GM19463 (cell line): ENCODE measurements around the gene NIPSNAP2.
A peak's percentile ranks its signal among the peaks of the same experiment; 100 is the strongest.
"Not testable (repeated sequence)": the region's sequence is repeated elsewhere in the genome, so short reads cannot be mapped to it uniquely, and the experiment has no call there.

ENCODE experiments used
- ATAC-seq: cut with Tn5 transposase; IDR thresholded peaks from one replicate; pipeline ENCODE4 v1.9.1; 2021; ENCODE audit warnings: mild to moderate bottlenecking, moderate library complexity; ENCODE audit not compliant: unreplicated experiment

NIPSNAP2 gene

DNA sequence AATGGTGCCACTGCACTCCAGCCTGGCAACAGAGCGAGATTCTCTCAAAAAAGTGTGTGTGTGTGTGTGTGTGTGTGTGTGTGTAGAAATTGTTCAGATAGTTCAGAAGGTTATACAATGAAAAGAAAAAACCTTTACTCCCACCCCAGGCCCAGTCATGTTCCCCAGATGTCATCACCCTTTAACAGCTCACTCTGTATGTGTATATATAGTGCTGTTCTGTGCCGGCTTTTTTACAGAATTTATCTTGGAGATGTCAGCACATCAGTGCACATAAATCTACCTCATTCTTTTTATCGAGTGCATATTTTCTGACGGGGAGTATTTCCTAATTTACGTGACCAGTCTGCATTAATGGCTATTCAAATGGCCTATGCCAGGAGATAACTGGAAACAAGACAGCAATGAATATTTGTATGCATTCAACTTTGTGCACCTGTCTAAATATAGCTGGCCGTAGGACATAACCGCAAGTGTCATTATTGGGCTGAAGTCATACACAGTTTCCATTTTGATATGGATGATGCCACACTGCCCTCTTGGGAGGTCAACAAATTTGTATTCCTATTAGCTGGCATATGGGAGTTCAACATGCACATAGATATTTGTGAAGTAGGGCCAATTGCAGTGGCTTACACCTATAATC, 11.7 kb downstream of the NIPSNAP2 start:
- no peak for ATAC-seq

DNA sequence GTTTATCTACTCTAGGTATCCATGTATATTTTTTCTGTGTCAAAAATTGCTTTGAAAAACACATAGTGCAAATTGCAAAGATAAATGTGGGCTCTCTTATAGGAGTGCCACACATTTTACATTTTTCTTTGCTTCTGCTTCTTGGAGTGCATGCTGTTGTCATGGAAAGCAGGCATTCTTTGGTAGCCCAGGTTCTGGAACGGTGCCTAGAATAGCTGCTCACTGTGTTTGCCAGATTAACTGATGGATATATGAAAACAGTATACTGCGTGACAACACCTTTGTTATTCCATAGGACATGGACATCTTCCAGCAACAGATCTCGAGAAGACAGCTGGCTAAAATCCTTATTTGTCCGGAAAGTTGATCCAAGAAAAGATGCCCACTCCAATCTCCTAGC, 13.4 kb downstream of the NIPSNAP2 start:
- no peak for ATAC-seq

DNA sequence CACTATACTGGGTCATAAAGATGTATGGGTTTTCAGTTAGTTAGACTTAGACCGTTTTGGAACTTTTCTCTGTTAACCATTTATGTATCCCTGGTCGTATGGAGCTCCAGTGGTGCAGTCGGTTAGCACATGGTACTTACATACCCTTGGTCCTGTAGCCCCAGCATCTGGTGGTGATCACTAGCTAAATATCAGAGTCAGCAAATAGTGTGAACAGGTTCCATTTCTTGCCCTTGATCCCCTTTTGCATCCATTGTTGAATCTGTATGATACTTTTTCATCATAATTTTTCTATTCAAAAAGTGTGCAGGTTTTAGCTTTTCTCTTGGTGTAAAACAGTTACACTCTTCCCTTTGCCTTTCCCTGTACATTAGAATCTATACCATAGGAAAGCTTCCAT, 15.9 kb downstream of the NIPSNAP2 start:
- ATAC-seq, result no peak

DNA sequence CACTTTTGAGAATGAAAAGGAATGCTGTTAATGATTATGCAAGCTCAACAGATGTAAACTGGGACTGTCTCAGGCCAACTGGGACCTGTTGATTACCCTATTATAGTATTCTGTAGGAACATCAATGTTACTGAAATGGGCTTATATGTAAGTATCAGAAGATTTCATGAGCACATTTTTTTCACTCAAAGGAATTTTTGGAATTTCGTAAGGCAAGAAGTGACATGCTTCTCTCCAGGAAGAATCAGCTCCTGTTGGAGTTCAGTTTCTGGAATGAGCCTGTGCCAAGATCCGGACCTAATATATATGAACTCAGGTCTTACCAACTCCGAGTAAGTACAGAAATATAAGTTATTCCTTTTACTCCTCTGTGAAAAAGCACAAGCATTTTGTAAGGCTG, 19.2 kb downstream of the NIPSNAP2 start:
- ATAC-seq, result no peak

DNA sequence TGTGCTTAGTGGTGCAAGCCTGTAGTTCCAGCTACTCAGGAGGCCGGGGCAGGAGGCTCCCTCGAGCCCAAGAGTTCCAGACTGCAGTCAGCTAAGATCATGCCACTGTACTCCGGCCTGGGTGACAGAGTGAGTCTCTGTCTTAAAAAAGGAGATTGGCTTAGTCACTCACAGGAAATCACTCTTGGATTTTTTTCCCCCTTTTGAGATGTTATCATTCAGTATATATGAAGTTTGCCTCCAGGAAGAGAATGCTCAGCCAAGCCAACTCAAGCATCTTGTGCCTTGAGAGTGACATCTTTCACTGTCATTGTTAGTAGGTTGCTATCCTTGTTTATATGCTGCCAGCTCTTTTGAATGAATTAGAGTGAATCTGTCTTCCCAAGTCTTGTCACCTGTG, 28.0 kb downstream of the NIPSNAP2 start:
- no peak for ATAC-seq

DNA sequence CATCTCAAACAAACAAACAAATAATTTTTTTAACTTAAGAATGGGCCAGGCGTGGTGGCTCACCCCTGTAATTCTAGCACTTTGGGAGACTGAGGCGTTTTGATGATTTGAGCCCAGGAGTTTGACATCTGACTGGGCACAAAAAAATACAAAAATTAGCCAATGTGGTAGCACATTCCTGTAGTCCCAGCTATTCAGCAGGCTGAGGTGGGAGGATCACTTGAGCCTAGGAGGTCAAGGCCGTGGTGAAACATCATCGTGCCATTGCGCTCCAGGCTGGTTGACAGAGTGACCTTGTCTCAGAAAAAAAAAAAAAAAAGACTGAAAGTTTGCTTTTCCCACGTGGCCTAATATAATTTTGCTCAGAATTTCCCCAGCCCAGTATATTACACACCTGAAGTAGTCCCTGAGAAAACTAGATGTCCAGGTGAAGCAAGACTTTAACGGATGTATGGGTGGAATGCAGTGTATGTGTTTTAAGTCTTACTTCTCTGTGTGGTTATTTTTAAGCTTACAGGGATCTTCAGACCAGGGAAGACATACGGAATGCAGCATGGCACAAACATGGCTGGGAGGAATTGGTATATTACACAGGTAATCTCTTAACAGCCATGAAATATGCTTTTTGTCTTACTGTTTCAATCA, 32.6 kb downstream of the NIPSNAP2 start:
- ATAC-seq, result no peak

DNA sequence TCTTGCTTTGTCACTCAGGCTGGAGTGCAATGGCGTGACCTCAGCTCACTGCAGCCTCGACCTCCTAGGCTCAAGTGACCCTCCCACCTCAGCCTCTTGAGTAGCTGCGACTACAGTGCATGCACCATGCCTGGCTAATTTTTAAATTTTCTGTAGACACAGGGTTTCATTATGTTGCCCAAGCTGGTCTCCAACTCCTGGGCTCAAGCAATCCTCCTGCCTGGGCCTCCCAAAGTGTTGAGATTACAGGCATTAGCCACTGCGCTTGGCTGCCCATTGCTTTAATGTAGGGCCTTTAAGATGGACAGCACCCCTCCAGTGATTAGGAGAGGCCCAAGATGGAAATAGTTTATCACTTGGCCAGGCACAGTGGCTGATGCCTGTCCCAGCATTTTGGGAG, 39.4 kb downstream of the NIPSNAP2 start:
- ATAC-seq, result no peak

DNA sequence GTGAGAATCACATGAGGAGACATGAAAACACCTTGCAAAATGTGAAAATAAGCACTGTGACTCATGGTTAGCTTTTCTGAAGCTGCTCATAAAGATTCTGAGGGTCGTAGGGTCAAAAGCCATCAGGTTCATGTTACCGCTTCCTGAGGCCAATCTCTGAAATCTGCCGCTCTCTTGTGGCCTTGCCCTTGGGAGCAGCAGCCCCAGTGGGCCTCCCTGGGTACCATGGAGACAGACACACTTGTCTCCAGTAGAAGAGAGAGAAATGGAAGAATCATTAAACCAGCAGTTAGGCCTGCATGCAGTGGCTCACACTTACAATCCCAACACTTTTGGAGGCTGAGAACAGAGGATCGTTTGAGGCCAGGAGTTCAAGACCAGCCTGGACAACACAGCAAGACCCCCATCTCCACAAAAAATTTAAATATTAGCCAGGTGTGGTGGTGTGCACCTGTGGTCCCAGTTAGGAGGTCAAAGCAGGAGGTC, 42.8 kb downstream of the NIPSNAP2 start:
- ATAC-seq, result peak; percentile 41

DNA sequence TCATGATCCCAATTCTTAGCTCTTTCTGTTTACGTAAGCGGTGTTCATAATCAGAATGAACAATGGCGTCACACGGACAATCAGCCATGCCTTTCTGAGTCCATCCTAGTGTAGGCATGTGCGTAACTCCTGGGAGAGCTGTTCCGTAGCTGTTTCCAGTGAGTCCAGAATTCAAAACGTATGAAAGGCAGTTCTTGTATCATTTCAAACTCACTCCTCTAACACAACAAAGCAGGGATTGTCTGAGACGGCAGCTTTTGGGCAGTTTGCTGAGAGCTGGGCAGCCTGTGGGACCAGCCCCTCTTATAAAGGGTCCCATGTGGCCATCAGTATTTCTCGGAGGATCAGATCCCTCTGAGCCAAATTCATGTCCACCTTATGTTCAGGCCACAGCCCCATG, 43.5 kb downstream of the NIPSNAP2 start:
- no peak for ATAC-seq

DNA sequence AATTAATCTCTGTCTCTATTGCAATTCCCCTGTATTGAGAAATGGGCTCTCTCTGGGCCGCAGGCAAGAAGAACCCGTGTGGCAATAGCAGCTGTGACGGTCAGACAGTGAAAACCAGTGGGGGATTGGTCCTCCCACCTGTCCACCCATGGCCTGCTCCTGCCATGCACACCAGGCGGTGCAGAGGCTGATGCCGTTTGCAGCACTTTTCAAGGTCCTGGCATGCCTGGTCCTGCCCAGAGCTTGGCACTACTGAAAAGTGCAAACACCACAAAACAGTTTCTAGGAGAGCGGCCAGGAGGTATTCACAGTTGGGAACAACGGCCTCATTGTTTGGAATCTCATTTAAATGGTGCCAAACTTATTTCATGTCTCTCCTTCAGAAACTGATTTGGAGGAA, 45.3 kb downstream of the NIPSNAP2 start:
- ATAC-seq, result no peak

DNA sequence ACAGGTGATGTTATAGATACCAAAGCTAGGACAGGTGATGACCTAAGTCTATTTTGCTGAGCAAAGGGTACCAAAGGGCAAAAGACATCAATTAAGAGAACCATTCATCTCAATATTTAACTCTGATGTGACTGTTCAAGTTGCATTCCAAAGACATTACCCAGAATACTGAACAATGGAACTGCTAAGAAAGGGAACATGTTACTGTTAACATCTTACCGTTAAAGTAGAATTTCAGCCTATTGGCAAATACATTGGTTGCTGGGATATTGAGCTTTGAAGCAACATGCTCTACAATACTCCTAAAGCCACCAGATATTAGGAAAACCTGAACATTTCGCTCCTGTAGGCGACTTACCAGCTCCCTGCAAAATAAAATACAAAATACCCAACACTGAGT, 52.6 kb downstream of the NIPSNAP2 start:
- not testable (repeated sequence) for ATAC-seq

DNA sequence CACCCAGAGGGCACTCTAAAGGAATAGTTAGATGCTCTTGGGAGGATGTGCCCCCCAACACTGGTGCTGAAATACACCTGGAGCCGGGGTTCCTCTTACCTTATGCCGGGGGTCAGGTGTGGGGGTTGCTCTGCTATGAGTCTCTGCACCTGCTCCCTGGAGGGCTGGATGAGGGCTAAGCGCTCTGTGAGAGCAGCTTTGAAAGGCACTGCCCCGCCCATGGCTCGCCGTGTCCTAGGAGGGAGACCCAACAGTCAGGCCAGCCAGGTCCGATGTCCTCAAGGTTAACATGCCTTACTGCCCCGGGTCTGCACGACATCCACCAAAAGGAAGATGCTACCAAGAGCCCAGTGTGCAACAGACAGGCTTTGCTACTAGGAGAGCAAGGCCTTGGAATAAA, 55.1 kb downstream of the NIPSNAP2 start:
- ATAC-seq, result no peak

DNA sequence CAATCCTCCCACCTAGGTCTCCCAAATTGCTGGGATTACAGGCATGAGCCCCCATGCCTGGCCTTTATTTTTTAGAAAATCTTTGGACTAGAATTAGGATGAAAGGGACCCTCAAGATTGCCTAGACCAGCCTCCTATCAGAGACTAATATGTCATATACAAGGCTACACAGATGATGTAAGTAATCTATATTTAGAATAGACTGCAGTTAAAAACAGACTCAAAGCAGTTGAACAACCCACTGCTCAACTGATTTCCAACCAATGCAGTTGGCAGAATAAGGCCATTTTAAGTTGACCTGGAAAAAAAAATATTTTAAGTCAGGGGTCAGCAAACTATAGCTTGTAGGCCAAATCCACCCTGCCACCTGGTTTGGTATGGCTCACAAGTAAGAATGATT, 59.1 kb downstream of the NIPSNAP2 start:
- no peak for ATAC-seq

DNA sequence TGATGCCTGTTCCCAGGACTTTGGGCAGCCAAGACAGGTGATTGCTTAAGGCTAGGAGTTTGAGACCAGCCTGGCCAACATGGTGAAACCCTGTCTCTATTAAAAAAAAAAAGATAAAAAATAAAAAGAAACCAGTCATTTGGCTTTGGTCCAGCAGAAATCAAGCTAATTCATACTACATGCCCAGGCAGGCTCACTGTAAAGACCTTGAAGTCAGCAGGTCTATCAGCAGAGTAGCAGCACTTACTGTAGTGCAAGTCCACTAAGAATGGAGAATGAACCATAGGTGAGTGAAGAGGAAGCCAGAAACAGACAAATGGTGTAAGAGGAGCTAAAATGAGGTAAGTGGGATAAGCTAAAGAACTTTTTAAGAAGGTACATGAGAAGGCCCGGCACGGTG, 62.2 kb downstream of the NIPSNAP2 start:
- ATAC-seq, result no peak

DNA sequence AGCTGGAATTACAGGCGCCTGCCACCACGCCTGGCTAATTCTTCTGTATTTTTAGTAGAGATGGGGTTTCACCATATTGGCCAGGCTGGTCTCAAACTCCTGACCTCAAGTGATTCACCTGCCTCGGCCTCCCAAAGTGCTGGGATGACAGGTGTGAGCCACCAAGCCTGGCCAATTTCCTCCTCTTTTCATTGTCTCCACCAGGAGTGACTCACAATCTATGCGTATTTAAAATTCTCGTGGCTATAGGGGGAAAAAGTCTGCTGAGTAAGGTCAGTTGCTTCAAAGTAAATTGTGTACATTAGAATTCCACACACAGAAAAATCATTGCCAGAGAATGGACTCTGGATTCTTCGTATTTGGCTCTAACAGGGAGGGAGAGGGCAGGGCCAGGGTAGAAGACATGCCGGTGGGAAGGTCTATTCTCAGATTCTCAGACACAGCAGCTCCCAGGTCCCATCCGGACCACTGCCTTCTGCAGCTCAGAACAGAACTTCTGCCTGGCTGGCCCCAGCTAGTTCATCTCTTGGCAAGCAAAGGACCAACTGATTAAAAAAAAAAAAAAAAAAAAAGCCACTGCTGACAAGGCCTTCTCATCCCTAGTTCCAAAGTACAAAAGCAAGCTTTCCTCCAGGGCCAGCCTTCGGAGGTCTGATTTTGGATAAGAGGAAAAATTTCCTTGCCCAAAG, 64.7 kb downstream of the NIPSNAP2 start:
- no peak for ATAC-seq

DNA sequence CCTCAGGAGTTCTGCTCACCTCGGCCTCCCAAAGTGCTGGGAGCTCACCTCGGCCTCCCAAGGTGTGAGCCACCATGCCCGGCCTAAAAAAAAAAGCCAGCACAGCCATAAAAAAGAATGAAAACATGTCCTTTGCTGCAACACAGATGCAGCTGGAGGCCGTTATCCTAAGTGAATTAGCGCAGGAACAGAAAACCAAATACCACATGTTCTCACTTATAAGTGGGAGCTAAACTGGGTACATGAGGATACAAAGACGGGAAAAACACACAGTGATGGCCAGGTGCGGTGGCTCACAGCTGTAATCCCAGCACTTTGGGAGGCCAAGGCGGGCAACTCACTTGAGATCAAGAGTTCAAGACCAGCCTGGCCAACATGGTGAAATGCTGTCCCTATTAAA, 66.0 kb downstream of the NIPSNAP2 start:
- ATAC-seq, result no peak

DNA sequence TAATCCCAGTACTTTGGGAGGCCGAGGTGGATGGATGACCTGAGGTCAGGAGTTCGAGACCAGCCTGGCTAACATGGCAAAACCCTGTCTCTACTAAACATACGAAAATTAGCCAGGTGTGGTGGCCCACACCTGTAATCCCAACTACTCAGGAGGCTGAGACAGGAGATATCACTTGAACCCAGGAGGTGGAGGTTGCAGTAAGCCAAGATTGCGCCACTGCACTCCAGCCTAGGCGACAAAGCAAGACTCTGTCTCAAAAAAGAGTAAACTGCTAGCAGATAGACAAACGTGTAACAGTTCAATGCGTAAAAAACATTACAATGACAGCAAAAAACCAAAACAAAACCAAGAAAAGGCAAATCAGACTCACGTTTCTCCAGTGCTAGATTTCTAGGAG, 67.2 kb downstream of the NIPSNAP2 start:
- not testable (repeated sequence) for ATAC-seq

DNA sequence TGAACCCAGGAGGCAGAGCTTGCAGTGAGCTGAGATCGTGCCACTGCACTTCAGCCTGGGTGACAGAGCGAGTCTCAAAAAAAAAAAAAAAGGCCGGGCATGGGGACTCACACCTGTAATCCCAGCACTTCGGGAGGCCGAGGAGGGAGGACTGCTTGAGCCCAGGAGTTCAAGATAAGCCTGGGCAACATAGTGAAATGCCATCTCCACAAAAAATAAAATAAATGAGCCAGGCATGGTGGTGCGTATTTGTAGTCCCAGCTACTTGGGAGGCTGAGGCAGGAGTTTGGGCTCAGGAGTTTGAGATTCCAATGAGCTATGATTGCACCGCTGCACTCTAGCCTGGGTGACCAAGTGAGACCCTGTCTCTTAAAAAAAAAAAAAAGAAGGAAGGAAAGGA, 68.2 kb downstream of the NIPSNAP2 start:
- ATAC-seq, result not testable (repeated sequence)

DNA sequence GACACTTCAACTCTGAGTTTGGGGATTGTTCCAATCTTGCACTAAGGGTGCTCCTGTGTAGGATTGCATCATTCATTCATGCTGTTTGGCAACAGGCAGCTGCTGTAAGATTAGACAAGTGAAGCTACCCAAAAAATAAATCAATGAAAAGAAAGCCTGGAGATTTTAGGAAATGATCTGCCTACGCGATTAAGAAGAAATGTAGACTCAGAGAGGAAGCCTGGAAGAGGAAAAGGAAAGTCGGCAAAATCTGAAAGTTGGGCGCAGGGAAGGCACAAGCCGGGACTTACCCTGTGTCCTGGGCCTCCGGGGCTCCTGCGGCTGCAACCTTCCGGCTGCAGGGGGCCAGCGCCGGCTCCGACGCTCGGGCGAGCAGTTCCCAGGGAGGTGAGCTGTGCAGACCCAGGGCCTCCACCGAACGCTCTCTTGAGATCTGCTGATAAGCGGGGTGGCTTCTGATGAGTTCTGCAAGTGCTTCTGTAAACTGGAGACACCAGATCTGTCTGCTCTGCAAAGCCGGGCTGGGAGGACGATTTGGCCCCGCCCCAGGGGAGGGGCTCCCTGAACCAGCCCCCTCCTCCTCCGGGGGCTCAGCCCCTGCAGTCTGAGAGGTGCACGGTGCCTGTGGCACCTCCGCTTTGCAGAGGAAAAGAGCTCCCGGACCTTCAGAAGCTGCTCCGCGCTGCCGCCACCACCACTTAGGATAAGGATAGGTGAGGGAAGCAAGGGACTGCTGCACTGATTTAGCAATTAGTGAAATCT, 69.5 kb downstream of the NIPSNAP2 start:
- peak; percentile 99 for ATAC-seq

DNA sequence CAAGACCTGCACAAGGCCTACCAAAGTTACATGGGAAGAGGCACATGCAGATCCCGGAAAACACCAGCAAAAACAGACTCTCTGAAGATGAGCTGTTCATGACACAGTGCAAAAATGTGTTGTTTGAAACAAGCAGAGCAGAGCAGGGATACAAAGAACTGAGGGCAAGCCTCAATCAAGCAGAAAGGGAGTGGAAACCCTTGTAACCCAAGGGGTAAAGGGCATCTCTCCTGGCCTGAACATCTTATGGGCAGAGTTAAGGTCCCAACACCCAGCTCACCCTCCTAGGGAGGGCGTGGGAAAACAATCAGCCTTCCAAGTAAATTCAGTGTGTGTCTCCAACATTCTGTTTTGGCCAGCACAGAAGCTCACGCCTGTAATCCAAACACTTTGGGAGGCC, 76.3 kb downstream of the NIPSNAP2 start:
- no peak for ATAC-seq

DNA sequence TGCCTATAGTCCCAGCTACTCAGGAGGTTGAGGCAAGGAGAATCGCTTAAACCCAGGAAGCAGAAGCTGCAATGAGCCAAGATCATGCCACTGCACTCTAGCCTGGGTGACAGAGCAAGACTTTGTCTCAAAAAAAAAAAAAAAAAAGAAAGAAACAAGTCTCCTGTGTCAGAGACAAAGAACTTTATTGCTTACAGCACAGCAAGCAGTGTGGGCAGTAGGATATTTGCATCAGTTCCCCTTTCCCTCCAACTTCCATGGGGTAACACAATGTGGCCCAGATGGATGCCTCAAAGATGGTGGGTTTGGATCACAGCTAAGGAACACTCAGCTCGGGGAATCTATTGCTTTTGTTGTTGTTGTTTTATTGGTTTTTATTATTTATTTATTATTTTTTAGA, 81.4 kb downstream of the NIPSNAP2 start:
- not testable (repeated sequence) for ATAC-seq
